PC-9 (cell line): ENCODE measurements around the gene DOCK1.

Experiments
- CTCF ChIP-seq: fragments of 200-600 bp; sonication (generic); conservative IDR thresholded peaks from 2 replicates; pipeline ENCODE4 v1.6.1; 2017; ENCODE audit warnings: mixed run types, antibody characterized with exemption, mild to moderate bottlenecking, moderate library complexity
- EZH2 ChIP-seq: fragments of 200-600 bp; sonication (generic); IDR thresholded peaks from 2 replicates; pipeline ENCODE4 v1.8.0; 2017; ENCODE audit warnings: antibody characterized with exemption, low read depth

GRCh38 chr10:127080317-127080716 lies 175.1 kb downstream of the DOCK1 start:
- TF ChIP-seq CTCF (no peak), EZH2 (no peak)
